HTERT RPE-1 (cell line): ENCODE measurements around the gene MRGPRF.

Experiments
- in situ Hi-C: fragments of 300-500 bp; cut with MboI; formaldehyde crosslinking; loops from 4 replicates; pipeline ENCODE4 v1.14.3; 2020; ENCODE audit warnings: low sequenced_read_pairs

MRGPRF gene

GRCh38 chr11:69051381-69052342 is 38.6 kb upstream of the MRGPRF start:
- in situ Hi-C loops: no loop called here

DNA sequence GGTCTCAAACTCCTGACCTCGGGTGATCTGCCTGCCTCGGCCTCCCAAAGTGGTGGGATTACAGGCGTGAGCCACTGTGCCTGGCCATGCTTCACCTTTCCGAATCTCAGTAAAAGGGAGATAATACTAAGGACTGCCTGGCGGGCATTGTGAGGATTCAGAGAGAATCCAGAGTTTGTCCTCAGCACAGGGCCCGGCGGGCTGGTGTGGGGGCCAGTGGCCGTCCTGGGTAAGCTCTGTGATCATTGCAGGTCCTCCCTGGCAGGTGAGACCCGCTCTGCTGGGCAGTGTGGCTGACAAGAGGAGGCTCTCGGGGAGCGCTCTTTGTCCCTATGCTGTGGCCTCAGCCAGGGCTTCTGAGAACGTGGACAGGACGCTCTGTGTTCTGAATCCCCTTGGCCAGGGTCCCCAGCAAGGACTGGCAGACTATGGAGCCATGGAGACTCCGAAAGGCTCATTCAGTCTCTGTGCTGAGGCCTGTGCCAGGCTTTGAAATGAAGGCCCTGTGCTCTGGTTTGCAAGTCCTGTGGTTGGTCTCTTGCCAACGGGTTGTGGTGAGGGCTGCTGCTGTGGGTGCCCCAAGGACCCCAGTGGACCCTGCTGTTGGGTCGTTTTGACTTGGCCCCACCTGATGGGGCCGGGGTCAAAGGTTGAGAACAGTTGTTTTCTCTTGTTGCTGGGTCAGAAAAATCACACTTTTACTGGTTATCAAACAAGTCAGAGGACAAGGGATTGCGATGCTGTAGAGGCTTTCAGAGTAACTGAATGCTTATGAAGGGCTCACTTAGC is 37.7 kb upstream of the MRGPRF start:
- in situ Hi-C loops: no loop called here

GRCh38 chr11:69049490-69049867 is 36.4 kb upstream of the MRGPRF start:
- in situ Hi-C loops: no loop called here

DNA sequence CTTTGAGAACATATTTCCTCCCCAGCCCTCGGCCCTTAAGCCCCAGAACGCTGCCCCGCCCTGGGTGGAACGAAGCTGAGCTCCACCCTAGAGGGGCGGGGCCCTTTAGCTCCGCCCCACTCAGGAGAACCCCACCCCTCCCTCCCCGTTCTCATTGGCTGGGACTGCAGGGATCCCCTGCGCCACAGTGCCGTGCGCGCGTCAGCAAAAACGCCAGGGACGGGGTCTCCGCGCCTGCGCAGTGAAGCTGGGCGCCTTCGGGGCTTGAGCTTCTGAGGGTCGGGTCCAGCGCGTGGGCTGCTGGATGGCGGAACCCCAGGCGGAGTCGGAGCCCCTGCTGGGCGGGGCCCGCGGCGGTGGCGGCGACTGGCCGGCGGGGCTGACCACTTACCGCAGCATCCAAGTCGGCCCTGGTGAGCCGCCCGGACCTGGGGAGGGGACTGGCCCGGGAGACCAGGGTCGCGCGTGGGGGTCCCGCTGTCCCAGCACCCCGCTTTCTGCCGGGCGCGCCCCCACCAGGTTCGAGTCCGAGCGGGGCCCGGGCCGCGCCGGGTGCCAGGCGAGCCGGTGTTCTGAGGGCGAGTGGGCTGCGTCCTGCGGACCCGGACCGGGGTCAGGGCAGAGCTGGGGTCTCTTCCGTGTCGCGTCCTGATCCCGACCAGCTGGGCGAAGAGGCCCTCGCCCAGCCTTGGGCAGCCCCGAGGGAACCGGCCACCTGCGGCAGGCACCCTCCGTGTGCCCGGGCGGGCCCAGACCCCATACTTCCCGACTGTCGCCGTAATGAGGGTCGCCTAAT is 35.8 kb upstream of the MRGPRF start, which contains the start of gene TPCN2:
TPCN2 (plus strand) TSS at position 239 of the 796 bp plus-strand sequence; CDS start at position 305, 66 bp downstream.
- in situ Hi-C loops: no loop called here

DNA sequence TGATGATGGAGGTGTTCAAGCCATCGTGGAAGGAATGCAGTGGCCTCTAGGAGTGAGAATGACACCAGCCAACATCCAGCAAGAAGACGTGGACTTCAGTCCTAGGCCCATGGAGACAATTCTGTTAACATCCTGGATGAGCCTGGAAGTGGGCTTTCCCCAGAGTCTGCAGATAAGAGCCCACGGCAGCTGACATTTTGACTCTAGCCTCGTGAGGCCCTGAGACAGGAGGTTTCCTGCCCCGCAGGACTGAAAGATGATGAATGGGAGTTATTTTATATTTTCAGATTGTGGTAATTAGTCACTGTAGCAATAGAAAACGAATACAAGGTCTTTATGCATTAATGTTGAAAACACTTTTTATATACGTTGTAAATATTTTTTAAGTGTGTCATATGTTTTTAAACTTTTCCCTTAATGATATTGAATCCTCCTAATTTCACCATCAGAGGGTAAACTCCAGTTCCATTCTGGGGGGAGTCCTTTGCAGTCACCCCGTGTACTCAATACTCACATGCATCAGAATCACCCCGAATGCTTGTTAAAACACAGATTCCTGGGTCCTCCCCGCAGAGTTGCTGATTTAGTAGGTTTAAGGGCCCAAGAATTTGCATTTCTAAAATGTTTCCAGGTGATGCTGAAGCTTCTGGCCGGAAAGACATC is 35.1 kb upstream of the MRGPRF start:
- in situ Hi-C loops: no loop called here

- in situ Hi-C loops: no loop called here
These were observed 31.3 kb upstream of the MRGPRF start for GRCh38 chr11:69044111-69045013.

DNA sequence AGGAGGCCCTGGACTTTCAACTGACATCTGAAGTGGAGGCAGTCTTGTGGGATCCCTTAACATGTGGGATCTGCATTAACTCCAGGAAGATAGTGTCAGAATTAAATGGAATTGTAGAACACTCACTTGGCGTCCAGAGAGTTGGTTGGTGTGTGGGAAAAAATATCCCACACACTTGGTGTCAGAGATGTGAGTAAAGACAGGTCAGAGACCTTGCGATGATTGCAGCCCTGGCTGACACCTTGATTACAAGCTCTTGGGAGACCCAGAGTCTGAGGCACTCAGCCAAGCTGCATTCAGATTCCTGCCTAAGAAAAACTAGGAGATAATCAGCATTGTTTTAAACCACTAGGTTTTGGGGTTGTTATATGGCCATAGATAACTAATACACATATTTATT is 28.5 kb upstream of the MRGPRF start:
- in situ Hi-C loops: no loop called here

DNA sequence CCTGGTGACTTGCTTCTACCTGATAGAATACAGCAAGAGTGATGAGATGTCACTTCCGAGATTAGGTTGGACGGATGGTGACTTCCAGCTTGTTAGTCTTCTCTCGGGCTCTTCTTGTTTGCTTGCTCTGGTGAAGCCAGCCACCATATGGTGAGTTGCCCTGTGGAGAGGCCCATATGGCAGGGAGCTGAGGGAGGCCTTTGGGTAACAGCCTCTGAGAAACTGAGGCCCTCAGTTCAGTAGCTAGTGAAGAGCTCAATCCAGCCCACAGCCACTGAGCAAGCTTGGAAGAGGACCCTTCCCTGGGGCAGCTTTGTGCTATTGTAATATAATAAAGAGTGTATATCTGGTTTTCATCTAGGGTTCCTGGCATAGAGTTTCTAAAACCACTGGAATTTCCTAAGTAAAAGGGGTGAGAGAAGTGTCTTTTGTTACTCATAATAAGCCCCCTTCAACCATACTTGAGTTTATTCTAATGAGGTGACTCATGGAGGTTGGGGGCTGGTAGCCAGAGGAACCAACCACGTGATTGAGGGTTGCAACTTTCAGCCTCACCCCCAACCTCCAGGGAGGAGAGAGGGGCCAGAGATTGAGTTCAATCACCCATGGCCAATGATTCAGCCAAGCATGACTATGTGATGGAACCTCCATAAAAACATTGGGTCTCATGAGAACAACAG is 27.7 kb upstream of the MRGPRF start:
- in situ Hi-C loops: no loop called here

GRCh38 chr11:69040051-69040450 is 27.0 kb upstream of the MRGPRF start:
- in situ Hi-C loops: no loop called here

DNA sequence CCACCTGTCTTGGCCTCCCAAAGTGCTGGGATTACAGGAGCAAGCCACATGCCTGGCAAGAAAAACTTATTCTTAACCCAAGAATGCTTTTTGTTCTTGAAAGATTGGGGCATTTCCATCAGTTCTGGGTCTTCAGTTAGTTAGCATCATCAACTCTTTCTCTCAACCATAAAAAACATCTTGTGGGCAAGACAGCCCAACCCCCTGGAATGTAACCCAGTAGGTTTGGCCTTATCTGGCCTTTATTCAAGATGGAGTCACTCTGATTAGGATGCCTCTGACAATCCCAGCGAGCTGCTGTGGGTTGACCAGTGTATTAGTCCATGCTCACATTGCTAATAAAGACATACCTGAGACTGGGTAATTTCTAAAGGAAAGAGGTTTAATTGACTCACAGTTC is 26.5 kb upstream of the MRGPRF start:
- in situ Hi-C loops: no loop called here

DNA sequence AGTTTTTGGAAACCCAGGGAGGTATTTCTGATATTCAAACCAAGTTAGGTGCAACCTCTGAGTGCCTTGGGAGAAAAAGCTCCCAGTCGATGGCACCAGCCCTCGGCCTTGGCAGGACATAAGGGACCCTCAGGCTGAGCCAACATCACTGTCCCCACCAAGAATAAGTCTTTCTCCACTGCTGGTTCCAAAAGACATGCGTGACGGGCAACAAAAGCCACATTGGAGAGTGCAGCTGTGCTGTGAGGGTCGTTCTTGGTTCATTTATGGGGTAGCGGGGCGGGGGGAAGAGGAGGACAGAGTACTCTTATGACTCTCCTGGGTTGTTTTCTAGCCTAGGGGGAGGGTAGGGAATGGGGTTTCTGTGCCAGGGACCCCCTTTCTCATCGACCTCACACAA is 24.5 kb upstream of the MRGPRF start:
- in situ Hi-C loops: no loop called here

DNA sequence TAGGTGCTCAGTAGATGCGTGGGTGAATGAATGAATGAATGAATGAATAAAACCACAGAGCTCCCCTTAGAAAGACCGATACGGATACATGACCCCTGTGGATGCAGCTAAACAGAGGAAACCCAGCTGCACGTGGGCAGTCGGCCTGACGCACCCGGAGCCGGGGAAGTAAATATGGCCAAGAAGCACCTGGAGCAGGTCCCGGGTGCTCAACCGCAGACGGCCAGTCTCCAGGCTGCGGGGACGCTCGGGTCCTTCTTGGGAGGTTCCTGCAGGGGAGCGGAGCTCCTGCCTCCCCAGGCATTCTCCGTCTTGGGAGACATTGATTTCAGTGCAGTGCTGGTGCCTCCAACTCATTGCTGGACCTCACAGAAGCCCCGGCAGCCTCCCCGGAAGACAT is 24.0 kb upstream of the MRGPRF start:
- in situ Hi-C loops: no loop called here

DNA sequence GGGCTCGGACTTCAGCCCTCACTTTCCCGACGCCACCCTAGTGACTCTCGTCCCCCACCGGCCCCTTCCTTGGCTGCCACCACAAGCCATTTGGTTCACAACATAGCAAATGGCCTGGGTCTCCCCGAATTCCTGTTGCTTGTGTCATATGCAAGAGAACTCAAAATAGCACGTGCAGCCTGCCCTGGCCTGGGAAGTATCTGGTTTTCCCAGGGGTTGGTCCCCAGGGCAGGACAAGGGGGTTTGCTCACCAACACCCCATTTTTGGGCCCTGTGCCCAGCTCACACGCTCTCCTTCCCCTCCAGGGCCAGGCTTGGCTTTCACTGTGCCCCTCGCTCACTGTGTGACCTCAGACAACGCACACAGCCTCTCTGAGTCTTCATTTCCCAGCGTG is 22.9 kb upstream of the MRGPRF start:
- in situ Hi-C loops: no loop called here

DNA sequence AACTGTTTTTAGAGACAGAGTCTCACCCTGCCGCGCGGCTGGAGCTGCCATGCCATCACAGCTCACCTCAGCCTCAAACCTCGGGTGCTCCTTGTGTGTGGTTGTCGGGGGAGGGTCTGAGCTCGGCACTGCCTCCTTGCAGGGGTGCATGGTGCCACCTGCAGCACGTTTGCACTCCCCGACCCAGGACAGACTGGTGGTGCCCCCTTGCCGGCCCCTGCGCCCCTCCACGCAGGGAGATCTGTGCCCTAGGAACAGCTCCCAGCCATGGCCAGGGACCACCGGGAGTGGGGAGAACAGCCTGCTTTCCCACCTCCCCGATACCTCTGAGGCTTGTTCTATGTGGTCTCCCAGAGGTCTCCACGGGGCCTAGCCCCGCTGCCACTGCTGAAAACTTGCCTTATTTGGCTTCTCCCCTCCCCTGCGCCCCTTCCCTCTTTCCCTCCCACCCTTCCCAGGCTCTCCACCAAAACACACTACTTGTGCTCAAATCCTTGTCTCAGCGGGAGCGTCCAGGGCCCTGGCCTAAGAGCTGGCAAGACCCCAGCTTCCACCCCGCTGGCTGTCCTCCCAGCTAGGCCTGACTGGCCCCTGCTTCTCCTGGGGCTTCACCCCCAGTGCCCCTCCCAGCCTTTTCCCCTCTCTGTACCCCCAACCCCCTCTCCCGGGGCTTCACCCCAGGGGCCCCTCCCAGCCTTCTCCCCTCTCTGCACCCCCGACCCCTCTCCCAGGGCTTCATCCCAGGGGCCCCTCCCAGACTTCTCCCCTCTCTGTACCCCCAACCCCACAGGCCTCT is 22.3 kb upstream of the MRGPRF start:
- in situ Hi-C loops: no loop called here

DNA sequence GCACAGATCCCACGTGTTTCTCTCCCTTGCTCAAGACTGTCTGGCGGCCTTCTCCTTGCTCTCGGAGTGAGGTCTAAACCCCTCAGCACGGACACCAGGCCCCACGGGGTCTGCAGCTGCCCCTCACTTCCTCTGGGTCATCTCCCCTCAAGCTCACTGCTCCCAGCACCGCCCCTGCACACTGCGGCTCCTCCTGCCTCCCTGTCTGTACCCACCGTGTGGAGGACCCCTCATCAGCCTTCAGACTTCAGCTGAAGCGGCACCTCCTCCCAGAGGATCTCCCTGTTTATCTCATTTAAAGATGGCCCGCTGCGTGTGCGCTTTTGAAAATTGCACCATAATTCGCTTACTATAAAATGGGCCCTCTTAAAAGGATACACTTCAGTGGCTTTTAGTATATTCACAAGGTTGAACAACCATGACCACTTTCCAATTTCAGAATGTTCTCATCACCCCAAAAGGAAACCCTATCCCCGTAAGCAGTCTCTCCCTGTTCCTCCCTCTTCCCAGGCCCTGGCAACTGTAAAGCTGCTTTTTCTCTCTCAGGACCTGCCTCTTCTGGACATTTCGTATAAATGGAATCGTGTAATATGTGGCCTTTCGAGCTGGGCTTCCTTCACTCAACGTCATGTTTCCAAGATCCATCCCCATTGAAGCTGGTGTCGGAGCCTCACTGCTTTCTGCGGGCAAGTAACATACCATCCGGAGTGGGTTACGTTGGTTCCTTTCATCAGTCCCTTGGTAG is 21.2 kb upstream of the MRGPRF start:
- in situ Hi-C loops: no loop called here

DNA sequence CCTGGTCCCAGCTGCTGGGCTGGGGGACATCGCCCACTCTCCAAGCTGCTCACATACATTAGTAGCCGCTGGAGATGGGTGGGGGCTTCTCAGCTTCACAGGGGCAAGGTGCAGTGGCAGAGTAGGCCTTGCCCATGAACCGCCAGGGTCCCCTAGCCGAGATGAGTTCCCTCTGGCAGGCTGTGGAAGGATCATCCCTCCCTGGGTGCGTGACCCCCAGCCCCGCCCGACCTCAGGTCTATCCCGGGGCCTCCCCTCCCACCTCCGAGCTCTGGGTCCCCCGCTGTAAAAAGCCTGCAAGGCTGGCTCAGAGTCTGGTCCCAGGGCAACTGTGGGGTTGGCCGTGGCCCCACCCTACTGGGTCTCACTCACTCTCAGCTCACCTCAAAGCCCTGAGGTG is 20.4 kb upstream of the MRGPRF start:
- in situ Hi-C loops: no loop called here

DNA sequence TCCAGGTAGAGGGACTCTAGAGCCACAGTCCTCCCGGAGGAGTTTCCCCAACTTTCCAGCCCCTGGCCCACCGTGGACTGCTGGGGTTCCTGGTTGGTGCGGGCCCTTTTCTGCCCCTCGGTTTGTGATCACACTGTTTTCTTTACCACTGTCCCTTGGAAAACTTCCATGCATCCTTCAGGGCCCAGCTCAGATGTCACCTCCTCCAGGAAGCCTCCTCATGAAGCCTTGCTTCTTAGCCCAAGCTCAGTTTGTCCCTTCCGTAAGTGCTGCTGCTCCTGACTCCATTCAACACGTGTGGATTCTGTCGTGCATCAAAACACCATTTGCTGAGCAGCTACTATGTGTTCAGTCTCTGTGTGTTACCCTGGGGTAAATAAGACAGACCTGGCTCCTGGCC is 19.8 kb upstream of the MRGPRF start:
- in situ Hi-C loops: no loop called here

DNA sequence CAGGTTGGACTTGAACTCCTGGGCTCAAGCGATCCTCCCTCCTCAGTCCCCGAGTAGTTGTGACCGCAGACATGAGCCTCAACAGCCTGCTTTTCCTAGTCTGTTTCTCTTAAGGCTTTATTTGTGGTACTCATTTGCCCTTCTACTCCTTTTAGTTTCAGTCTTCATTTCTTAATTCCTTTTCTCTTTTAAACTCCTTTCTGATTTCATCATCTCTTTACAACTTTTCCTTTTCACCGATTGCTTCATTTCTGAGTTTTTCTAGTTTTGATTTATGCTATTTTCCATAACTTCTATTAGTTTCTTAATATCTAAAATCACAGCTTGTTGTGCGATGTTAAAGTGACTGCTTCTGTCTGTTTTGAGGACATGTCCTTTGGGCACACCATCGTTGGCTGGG is 17.3 kb upstream of the MRGPRF start:
- in situ Hi-C loops: no loop called here
